GM12878 (cell line): ENCODE data around the gene NDUFA13. TPM values are rescaled to one million over a fixed set of nuclear protein-coding genes. Genes with fewer than 3 reads are reported as not detected.

ENCODE experiments used
- BRCA1 ChIP-seq: IDR thresholded peaks from 2 replicates; pipeline ENCODE4 v1.6.1; 2011; ENCODE audit warnings: low read depth, low read length, improper control_type of control experiment
- EP300 ChIP-seq, 2 experiments: fragments of 150-350 bp in 1 of 2; IDR thresholded peaks; 2 replicates each; pipeline ENCODE4 v1.6.1; 2011 to 2012; ENCODE audit warnings: low read depth in 2 of 2, low read length in 2 of 2, borderline replicate concordance in 1 of 2, improper control_type of control experiment in 1 of 2, inconsistent platforms in 1 of 2; ENCODE audit not compliant: control insufficient read depth in 1 of 2
- NFIC ChIP-seq: IDR thresholded peaks from 2 replicates; pipeline ENCODE4 v1.6.1; 2012; ENCODE audit warnings: low read depth, mild to moderate bottlenecking, inconsistent platforms, low read length, moderate library complexity
- NFXL1 ChIP-seq: fragments of 450-650 bp; IDR thresholded peaks from 2 replicates; pipeline ENCODE4 v1.6.1; 2017; ENCODE audit warnings: antibody characterized with exemption, mild to moderate bottlenecking, borderline replicate concordance
- NR2C1 ChIP-seq: fragments of 450-650 bp; IDR thresholded peaks from 2 replicates; pipeline ENCODE4 v1.6.1; 2017; ENCODE audit warnings: antibody characterized with exemption, mild to moderate bottlenecking, moderate library complexity
- POLR2AphosphoS2 ChIP-seq: IDR thresholded peaks from 2 replicates; pipeline ENCODE4 v1.6.1; 2011; ENCODE audit warnings: low read depth, mild to moderate bottlenecking, low read length, improper control_type of control experiment, moderate library complexity
- SUPT20H ChIP-seq: IDR thresholded peaks from 2 replicates; pipeline ENCODE4 v1.6.1; 2011; ENCODE audit warnings: low read depth, mild to moderate bottlenecking, low read length, moderate library complexity, borderline replicate concordance; ENCODE audit not compliant: control insufficient read depth
- WRNIP1 ChIP-seq: IDR thresholded peaks from 2 replicates; pipeline ENCODE4 v1.6.1; 2011; ENCODE audit warnings: low read depth, low read length, improper control_type of control experiment, borderline replicate concordance
- ZZZ3 ChIP-seq: IDR thresholded peaks from 2 replicates; pipeline ENCODE4 v1.6.1; 2011; ENCODE audit warnings: low read depth; ENCODE audit not compliant: control insufficient read depth, insufficient read length
- polyA plus RNA-seq, 11 experiments: library from polyadenylated mRNA; depleted of rRNA in 4 of 11; unstranded in 6 of 11; stranded (reverse) in 5 of 11; fragments of >200 nt; fragmentation: Nextera tagmentation in 4 of 11; fragmentation: Illumina TruSeq in 1 of 11; extraction: Ambion mirVana in 4 of 11; extraction: Trizol in 1 of 11; gene quantifications; 1 replicate in 1 of 11; 2 replicates in 10 of 11; pipeline versions ENCODE4 v1.2.1 to v1.2.3, GENCODE V29; 2011 to 2016; ENCODE audit warnings: inconsistent platforms in 2 of 11, missing spikeins in 2 of 11, low read depth in 1 of 11
- total RNA-seq, 4 experiments: library from RNA; depleted of rRNA in 3 of 4; stranded (reverse); fragments of >200 nt in 3 of 4; fragmentation: Illumina TruSeq in 1 of 4; extraction: Trizol in 1 of 4; gene quantifications; 2 replicates each; pipeline versions ENCODE4 v1.2.1 to v1.2.3, GENCODE V29; 2013 to 2021
- TF ChIP-seq, protein P1 (sequence below): fragments of 450-650 bp; conservative IDR thresholded peaks from 2 replicates; pipeline ENCODE4 v1.6.1; 2017; ENCODE audit warnings: mild to moderate bottlenecking, moderate library complexity
- TF ChIP-seq, protein P2 (sequence below): fragments of 450-650 bp; IDR thresholded peaks from 2 replicates; pipeline ENCODE4 v1.6.1; 2018; ENCODE audit warnings: mild to moderate bottlenecking, low read depth, moderate library complexity; ENCODE audit not compliant: partially characterized antibody
- TF ChIP-seq, protein P3 (sequence below): fragments of 450-650 bp; IDR thresholded peaks from 2 replicates; pipeline ENCODE4 v1.6.1; 2018; ENCODE audit warnings: borderline replicate concordance, mild to moderate bottlenecking; ENCODE audit not compliant: partially characterized antibody
- TF ChIP-seq, protein P4 (sequence below): IDR thresholded peaks from 2 replicates; pipeline ENCODE4 v1.6.1; 2011; ENCODE audit warnings: borderline replicate concordance, low read depth, mild to moderate bottlenecking, moderate library complexity, low read length; ENCODE audit not compliant: insufficient read depth, poor library complexity, severe bottlenecking
- TF ChIP-seq, protein P5 (sequence below): IDR thresholded peaks from 2 replicates; pipeline ENCODE4 v1.6.1; 2012; ENCODE audit warnings: mild to moderate bottlenecking, low read depth, low read length

Gene NDUFA13
- total and polyA plus RNA-seq, 10 of the 15 experiments (the other 5 are each of a cell fraction or from before 2014, with no cell fraction given), result 224 to 586 (median 456) TPM

DNA sequence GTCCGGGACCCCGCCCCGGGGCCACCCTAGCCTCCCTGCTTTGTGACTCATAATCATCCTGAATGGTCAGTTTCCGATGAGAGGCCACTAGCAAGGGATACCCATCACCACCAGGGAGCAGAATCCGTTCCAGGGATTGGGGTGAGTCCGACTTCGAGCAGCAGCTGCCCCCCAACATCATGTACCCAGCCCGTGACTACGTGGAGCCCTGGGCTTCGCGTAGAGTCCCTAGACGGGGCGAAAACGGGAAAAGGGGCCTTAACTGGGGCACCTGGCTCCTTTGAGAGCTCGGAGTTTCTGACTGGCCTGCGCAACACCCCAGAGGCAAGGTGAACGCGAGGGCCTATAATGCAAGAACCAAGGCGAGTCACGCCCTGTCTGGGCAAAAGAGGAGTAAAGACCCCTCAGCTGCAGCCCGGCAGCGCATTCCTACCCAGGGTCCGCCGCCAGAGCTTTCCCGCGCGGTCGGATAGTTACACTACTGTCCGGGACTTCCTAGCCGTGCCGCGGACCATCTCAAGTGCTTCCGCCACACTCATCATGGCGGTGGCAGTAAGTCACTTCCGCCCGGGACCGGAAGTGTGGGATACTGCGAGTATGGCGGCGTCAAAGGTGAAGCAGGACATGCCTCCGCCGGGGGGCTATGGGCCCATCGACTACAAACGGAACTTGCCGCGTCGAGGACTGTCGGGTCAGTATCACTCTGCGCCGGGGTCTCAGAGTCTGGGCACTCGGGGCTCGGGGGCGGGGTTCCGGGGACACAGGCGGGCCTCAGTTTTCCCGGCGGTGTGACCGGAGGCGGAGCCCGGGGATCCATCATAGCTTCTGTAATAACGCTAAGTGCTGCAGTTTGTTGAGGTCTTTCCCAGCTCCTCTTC lies at the start of gene NDUFA13 (continued):
- TF ChIP-seq BRCA1 (no peak), NR2C1 (peak; percentile 92), EP300 (IDR thresholded peaks at IDR 0.05; ENCODE audit: borderline replicate concordance in 1 of 2, control insufficient read depth in 1 of 2, low read depth in 2 of 2, low read length in 2 of 2) (no peak), POLR2AphosphoS2 (peak; percentile 67), ZZZ3 (no peak), SUPT20H (no peak), WRNIP1 (no peak), NFXL1 (no peak), NFIC (no peak)
- TF ChIP-seq, protein P1, sequence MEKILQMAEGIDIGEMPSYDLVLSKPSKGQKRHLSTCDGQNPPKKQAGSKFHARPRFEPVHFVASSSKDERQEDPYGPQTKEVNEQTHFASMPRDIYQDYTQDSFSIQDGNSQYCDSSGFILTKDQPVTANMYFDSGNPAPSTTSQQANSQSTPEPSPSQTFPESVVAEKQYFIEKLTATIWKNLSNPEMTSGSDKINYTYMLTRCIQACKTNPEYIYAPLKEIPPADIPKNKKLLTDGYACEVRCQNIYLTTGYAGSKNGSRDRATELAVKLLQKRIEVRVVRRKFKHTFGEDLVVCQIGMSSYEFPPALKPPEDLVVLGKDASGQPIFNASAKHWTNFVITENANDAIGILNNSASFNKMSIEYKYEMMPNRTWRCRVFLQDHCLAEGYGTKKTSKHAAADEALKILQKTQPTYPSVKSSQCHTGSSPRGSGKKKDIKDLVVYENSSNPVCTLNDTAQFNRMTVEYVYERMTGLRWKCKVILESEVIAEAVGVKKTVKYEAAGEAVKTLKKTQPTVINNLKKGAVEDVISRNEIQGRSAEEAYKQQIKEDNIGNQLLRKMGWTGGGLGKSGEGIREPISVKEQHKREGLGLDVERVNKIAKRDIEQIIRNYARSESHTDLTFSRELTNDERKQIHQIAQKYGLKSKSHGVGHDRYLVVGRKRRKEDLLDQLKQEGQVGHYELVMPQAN, result peak; percentile 85; the same call in 1 of the 2 replicates
- TF ChIP-seq, protein P2, sequence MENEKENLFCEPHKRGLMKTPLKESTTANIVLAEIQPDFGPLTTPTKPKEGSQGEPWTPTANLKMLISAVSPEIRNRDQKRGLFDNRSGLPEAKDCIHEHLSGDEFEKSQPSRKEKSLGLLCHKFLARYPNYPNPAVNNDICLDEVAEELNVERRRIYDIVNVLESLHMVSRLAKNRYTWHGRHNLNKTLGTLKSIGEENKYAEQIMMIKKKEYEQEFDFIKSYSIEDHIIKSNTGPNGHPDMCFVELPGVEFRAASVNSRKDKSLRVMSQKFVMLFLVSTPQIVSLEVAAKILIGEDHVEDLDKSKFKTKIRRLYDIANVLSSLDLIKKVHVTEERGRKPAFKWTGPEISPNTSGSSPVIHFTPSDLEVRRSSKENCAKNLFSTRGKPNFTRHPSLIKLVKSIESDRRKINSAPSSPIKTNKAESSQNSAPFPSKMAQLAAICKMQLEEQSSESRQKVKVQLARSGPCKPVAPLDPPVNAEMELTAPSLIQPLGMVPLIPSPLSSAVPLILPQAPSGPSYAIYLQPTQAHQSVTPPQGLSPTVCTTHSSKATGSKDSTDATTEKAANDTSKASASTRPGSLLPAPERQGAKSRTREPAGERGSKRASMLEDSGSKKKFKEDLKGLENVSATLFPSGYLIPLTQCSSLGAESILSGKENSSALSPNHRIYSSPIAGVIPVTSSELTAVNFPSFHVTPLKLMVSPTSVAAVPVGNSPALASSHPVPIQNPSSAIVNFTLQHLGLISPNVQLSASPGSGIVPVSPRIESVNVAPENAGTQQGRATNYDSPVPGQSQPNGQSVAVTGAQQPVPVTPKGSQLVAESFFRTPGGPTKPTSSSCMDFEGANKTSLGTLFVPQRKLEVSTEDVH, result peak; percentile 90
- TF ChIP-seq, protein P3, sequence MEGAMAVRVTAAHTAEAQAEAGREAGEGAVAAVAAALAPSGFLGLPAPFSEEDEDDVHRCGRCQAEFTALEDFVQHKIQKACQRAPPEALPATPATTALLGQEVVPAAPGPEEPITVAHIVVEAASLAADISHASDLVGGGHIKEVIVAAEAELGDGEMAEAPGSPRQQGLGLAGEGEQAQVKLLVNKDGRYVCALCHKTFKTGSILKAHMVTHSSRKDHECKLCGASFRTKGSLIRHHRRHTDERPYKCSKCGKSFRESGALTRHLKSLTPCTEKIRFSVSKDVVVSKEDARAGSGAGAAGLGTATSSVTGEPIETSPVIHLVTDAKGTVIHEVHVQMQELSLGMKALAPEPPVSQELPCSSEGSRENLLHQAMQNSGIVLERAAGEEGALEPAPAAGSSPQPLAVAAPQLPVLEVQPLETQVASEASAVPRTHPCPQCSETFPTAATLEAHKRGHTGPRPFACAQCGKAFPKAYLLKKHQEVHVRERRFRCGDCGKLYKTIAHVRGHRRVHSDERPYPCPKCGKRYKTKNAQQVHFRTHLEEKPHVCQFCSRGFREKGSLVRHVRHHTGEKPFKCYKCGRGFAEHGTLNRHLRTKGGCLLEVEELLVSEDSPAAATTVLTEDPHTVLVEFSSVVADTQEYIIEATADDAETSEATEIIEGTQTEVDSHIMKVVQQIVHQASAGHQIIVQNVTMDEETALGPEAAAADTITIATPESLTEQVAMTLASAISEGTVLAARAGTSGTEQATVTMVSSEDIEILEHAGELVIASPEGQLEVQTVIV, result peak; percentile 91
- TF ChIP-seq, protein P4, sequence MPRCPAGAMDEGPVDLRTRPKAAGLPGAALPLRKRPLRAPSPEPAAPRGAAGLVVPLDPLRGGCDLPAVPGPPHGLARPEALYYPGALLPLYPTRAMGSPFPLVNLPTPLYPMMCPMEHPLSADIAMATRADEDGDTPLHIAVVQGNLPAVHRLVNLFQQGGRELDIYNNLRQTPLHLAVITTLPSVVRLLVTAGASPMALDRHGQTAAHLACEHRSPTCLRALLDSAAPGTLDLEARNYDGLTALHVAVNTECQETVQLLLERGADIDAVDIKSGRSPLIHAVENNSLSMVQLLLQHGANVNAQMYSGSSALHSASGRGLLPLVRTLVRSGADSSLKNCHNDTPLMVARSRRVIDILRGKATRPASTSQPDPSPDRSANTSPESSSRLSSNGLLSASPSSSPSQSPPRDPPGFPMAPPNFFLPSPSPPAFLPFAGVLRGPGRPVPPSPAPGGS, result no peak
- TF ChIP-seq, protein P5, sequence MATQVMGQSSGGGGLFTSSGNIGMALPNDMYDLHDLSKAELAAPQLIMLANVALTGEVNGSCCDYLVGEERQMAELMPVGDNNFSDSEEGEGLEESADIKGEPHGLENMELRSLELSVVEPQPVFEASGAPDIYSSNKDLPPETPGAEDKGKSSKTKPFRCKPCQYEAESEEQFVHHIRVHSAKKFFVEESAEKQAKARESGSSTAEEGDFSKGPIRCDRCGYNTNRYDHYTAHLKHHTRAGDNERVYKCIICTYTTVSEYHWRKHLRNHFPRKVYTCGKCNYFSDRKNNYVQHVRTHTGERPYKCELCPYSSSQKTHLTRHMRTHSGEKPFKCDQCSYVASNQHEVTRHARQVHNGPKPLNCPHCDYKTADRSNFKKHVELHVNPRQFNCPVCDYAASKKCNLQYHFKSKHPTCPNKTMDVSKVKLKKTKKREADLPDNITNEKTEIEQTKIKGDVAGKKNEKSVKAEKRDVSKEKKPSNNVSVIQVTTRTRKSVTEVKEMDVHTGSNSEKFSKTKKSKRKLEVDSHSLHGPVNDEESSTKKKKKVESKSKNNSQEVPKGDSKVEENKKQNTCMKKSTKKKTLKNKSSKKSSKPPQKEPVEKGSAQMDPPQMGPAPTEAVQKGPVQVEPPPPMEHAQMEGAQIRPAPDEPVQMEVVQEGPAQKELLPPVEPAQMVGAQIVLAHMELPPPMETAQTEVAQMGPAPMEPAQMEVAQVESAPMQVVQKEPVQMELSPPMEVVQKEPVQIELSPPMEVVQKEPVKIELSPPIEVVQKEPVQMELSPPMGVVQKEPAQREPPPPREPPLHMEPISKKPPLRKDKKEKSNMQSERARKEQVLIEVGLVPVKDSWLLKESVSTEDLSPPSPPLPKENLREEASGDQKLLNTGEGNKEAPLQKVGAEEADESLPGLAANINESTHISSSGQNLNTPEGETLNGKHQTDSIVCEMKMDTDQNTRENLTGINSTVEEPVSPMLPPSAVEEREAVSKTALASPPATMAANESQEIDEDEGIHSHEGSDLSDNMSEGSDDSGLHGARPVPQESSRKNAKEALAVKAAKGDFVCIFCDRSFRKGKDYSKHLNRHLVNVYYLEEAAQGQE, result 0 out of 2 replicates have a peak, but pooled peaks have one; percentile 12
